Activated naive CD4-positive, alpha-beta T cell treated with anti-CD3 and anti-CD28 coated beads, Interleukin-2, amount 50 U/mL, for 72 hours (primary cell): ENCODE results near the gene NISCH. TPM values are rescaled to one million over a fixed set of nuclear protein-coding genes. Genes with fewer than 3 reads are reported as not detected.

ENCODE experiments used
- ATAC-seq, 2 donors: fragments of 150-1000 bp; cut with Tn5 transposase; 2 replicates each; pipeline ENCODE4 v1.10.0; 2021; ENCODE audit warnings: mild to moderate bottlenecking in 2 of 2, moderate library complexity in 2 of 2
- DNase-seq, 2 donors: peaks; one replicate each; pipeline ENCODE4 v3.0.0; 2021 to 2022; ENCODE audit warnings: low spot score in 2 of 2
- H3K27ac Mint-ChIP-seq, 2 donors: one replicate each; pipeline ENCODE4 v1.8.0; 2022; ENCODE audit warnings: mild to moderate bottlenecking in 2 of 2, mixed read lengths in 2 of 2
- H3K36me3 Mint-ChIP-seq, 2 donors: one replicate each; pipeline ENCODE4 v1.8.0; 2022; ENCODE audit warnings: mixed read lengths in 2 of 2
- H3K9me3 Mint-ChIP-seq, 2 donors: one replicate each; pipeline ENCODE4 v1.8.0; 2022; ENCODE audit warnings: mixed read lengths in 2 of 2
- total RNA-seq, 2 donors: library from RNA; stranded (reverse); gene quantifications; one replicate each; pipeline ENCODE4 v1.2.3, GENCODE V29; 2022

NISCH gene
- total RNA-seq, 2 donors from 2014 or later = 79.7 to 105 TPM

DNA sequence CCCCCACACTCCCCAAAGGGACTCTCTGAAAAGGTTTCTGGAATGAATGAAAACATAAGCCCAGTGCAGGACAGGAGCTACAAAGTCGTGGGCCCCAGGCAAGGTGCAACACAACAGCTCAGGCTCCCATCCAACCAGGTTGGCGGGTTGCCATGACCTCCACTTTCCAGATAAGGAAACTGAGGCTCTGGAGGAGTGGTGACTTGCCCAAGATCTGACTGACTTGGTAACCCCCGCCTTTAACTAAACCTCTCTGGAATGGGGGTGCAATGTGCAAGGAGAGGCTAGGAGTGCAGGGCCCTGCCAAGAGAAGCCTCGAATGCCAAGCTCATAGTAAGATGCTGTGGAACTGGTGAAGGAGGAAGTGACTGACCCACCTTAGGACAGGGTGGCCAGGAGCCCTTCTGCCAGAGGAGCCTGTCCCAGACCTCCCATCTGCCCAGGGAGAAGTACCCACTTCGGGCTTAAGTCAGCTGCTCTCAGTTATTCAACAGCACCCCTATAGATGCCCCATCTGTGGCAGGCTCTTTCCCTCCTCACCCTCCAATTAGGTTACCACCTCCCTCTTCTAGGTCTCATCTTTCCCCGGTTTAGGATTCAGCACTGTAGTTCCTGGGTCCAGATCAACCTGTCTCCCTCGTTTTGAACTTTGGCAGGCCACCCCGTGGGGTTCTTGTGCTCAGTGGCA lies 1.0 kb upstream of the NISCH start:
- DNase-seq (no peak), ATAC-seq (peak in 1 of 2 donors; percentile 3)
- H3K36me3 Mint-ChIP-seq = peaks cover 18 to 31% of the 10 kb centered on the region in 2 donors
- peak overlapping the region; percentile 98 to 99 for H3K27ac Mint-ChIP-seq
- no peaks in the 10 kb centered on the region for H3K9me3 Mint-ChIP-seq

DNA sequence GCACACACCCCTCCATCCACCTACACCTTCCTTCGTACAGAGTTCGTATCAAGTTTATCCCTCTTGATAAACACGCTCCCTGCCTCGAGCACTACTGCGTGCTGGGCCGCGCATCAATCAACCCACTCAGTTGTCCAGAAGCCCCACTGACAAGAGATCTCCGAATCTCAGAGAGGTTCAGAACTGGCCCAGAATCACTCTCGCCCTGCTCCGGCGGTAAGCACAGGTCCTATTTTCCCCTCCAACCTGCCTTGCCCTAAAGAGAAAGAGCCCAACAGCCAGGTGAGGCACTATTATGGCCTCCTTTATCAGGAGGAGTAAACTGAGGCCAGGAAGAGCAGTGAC lies 494 bp upstream of the NISCH start:
- Mint-ChIP-seq H3K36me3 (peaks cover 18 to 31% of the 10 kb centered on the region in 2 donors), H3K27ac (peak overlapping the region; percentile 98 to 99), H3K9me3 (no peaks in the 10 kb centered on the region)
- DNase-seq (no peak), ATAC-seq (peak; percentile 1 to 19)

DNA sequence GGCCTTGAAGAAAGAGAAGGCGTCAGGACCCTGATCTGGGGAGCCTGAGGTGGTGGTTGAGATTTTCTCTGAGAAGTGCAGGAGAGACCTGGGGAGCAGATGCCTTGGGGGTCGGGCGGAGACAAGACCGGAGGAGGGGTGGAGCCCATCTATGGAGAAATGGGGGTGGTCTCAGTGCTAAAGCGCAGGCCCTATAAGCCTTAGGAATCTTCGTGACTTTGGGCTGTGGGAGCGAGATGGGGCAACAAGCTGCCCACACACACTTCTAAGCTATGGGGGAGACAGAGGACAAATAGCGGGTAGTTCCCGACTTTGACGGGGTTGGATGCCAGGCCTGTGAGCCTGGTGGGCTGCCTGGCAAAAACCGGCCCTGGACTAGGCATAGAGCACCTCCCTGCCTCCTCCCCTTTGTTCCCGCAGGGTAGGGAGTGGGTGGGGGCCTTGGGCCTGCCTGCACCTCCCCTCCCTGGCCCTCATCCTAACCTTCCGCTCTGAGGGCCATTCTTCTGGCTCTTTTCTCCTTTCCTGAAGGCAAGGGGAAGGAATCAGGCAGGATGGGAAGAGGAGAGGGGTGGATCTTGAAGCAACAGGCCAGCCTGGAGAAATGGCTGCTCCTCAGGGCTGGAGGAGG lies 880 bp downstream of the NISCH start:
- H3K27ac Mint-ChIP-seq = peak overlapping the region; percentile 96 to 99
- DNase-seq (no peak), ATAC-seq (no peak)
- H3K9me3 Mint-ChIP-seq = no peaks in the 10 kb centered on the region
- H3K36me3 Mint-ChIP-seq = peaks cover 18 to 31% of the 10 kb centered on the region in 2 donors

DNA sequence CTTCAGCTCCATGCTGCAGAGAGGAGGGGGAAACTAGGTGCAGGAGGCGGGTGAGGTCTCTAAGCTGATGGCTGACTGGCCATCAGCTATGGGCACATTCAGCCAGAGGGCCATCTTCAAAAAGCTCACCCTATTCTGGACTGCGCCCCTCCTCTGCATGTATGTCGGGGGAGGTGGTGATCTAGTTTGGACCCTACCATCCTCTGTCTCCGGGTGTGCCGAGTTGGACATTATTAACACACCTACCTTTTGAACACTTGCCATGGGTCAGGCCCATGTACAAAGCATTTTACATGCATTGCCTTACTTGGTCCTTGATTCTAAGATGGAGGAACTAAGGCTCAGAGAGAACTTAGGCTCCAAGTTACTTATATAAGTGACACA lies 1.4 kb downstream of the NISCH start:
- ATAC-seq = no peak
- no peaks in the 10 kb centered on the region for H3K9me3 Mint-ChIP-seq
- peak overlapping the region; percentile 96 to 99 for H3K27ac Mint-ChIP-seq
- peaks cover 18 to 31% of the 10 kb centered on the region in 2 donors for H3K36me3 Mint-ChIP-seq
- DNase-seq = no peak

DNA sequence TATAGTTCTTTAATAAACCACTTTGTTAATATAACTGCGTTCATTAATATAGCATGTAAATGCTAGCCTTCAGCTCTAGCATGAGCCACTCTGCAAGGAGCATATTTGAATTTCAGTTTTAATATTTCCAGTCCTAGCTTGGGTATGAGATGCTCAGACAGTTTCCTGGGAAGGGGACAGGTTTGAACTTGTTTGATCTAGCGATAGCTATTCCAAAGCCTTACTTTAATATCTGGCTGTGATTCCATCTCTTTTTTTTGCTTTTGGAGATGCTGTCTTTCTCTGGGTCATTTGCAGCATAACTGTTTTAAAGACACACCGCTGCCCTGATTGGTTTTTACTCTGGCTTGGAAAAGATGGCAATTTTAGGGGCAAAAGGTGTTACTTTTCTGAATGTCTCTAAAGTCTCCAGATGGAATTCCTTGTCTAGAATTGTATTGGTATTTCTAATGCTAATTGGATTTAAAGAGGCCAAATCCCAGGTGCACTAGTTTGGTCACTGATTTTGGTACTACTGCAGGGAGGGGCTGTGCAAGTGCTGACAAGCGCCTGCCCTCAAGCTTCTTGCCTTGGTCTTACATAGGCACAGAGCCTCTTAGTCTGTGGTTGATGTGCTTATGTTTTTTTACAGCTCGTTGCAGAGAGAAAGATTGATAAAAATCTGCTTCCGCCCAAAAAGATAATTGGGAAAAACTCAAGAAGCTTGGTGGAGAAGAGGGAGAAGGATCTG lies 2.8 kb downstream of the NISCH start:
- ATAC-seq = no peak
- no peaks in the 10 kb centered on the region for H3K9me3 Mint-ChIP-seq
- DNase-seq = no peak
- H3K27ac Mint-ChIP-seq = peak overlapping the region in 1 of 2 donors; percentile 72
- H3K36me3 Mint-ChIP-seq = peaks cover 18 to 34% of the 10 kb centered on the region in 2 donors

DNA sequence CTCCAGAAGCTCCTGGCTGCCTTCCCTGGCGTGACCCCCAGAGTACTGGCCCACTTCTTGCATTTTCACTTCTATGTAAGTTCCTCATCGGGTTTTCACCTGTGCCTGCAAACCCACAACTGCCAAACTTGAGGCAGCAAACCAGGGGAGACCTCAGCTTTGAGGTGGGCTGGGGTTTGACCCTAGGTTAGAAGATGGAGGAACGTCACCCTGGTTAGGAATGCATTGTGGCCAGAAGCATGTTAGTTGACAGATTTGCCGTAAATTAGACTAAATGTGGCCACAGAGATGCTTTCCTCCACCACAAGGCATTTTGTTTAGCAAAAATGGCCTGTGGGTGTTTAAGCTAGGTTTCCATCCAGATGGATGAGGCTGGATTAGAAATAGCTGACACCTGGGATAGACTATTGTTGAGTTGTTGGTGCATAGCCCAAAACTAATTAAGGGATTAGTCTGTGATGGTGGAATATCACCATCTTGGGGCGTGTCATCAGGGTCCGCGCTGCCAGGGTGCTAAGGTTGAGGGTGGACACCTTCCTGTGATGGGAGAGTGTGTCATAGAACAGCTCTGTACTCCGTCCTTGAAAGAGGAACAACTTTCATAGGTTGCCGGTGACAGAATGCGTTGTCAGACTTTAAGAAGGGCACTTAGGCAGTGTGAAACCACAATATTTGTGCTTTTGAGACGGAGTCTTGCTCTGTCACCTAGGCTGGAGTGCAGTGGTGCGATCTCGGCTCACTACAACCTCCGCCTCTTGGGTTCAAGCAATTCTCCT lies 3.6 kb downstream of the NISCH start:
- ATAC-seq (no peak), DNase-seq (no peak)
- no peaks in the 10 kb centered on the region for H3K9me3 Mint-ChIP-seq
- H3K27ac Mint-ChIP-seq = no peak overlapping the region
- peaks cover 18 to 36% of the 10 kb centered on the region in 2 donors for H3K36me3 Mint-ChIP-seq

DNA sequence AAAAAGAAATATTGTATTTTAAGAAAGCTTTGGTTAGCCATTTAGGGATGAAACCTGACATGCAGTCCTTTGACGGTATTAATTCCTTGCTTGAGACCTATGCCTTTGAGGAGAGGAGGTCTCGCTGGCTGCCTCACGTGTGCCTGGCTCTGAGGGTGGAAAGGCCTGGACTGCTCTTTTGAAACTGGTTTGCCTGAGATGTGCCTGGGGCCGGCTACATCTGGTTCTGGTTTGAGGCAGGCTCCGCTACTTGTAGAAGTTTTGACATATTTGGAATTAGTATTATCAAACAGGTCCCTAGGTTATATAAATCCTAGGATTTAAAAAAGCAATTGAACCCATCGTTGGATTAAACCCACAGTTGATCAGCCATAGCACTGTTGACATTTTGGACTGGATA lies 6.5 kb downstream of the NISCH start:
- Mint-ChIP-seq H3K27ac (no peak overlapping the region), H3K36me3 (peaks cover 5 to 19% of the 10 kb centered on the region in 2 donors), H3K9me3 (no peaks in the 10 kb centered on the region)
- DNase-seq (no peak), ATAC-seq (no peak)

DNA sequence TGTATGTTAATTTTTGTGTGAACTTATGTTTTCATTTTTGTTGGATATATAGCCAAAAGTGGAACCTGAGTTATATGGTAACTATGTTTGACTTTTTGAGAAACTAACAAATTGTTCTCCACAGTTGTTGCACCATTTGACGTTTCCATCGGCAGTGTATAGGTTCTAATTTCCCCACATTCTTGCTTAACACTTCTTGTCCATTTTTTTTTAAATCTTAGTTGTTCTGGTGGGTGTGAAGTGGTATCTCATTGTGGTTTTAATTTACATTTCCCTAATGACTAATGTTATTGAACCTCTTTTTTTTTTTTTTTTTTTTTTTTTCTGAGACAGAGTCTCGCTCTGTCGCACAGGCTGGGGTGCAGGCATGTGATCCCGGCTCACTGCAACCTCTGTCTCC lies 8.0 kb downstream of the NISCH start:
- Mint-ChIP-seq H3K27ac (no peak overlapping the region), H3K9me3 (no peaks in the 10 kb centered on the region), H3K36me3 (peaks cover 0 to 8% of the 10 kb centered on the region in 2 donors)
- DNase-seq (no peak), ATAC-seq (no peak)

DNA sequence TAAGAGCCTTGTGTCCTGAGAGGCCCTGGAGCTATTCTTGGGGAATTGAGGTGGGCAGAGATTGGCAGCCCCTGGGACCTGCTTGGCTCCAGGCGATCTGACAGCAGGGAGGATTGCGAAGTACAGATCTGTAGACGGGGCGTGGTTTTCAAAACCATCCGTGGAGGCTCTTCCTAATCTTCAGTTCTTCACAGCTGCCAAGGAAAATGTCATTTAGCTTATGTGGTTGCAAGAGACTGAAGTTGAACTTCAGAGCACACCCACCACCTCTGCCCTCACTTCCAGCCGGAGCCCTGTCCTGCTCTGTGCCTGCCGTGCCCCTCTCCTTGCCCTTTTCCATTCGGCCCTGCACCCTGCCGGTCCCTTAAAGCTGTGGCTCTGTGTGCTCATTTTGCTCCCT lies 12.9 kb downstream of the NISCH start:
- Mint-ChIP-seq H3K27ac (peak overlapping the region; percentile 30 to 65), H3K36me3 (peaks cover 0 to under 1% of the 10 kb centered on the region in 2 donors), H3K9me3 (no peaks in the 10 kb centered on the region)

DNA sequence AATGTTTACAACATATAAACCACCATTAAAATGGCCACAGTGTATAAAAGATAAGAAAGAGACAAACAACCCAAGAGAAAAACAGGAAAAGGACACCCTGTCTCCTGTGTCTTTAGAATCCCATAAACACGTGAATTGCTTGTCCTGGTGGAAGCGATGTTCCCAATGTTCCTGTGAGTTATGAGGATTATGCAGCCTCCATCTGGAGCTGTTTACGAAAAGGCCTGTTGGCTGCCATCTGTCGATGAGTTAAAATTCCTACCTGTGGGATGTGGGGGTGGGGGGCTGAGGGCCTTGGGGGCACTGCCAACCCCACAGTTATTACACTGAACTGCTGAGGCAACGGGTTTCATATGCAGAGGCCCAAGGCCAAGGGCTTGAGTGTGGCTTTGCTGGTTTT lies 13.6 kb downstream of the NISCH start:
- DNase-seq (no peak), ATAC-seq (no peak)
- peak overlapping the region; percentile 30 to 65 for H3K27ac Mint-ChIP-seq
- no peaks in the 10 kb centered on the region for H3K36me3 Mint-ChIP-seq
- H3K9me3 Mint-ChIP-seq = no peaks in the 10 kb centered on the region

More for the DNA sequence above, 12.9 kb downstream of the NISCH start:
- no peak for DNase-seq
- no peak for ATAC-seq

DNA sequence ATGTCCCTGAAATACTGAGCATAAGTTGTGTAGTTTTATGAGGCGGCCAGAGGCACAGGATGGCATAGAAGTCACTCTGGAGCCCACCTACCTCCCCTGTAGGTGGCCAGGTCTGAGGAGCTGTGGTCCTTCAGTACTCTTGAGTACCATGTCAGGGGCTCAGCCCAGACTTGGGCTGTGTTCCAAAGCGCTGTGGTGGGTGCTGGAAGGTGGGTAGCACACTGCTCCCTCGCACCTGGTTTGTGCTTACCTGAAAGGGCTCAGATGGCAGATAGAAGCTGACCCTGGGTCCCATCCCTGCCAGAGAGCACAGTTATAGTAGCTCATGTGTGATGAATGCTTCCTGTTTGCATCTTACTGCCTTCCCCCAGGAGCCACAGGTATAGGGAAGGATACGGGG lies 15.5 kb downstream of the NISCH start:
- Mint-ChIP-seq H3K27ac (peak overlapping the region in 1 of 2 donors; percentile 62), H3K9me3 (no peaks in the 10 kb centered on the region), H3K36me3 (no peaks in the 10 kb centered on the region)
- ATAC-seq (no peak), DNase-seq (no peak)

DNA sequence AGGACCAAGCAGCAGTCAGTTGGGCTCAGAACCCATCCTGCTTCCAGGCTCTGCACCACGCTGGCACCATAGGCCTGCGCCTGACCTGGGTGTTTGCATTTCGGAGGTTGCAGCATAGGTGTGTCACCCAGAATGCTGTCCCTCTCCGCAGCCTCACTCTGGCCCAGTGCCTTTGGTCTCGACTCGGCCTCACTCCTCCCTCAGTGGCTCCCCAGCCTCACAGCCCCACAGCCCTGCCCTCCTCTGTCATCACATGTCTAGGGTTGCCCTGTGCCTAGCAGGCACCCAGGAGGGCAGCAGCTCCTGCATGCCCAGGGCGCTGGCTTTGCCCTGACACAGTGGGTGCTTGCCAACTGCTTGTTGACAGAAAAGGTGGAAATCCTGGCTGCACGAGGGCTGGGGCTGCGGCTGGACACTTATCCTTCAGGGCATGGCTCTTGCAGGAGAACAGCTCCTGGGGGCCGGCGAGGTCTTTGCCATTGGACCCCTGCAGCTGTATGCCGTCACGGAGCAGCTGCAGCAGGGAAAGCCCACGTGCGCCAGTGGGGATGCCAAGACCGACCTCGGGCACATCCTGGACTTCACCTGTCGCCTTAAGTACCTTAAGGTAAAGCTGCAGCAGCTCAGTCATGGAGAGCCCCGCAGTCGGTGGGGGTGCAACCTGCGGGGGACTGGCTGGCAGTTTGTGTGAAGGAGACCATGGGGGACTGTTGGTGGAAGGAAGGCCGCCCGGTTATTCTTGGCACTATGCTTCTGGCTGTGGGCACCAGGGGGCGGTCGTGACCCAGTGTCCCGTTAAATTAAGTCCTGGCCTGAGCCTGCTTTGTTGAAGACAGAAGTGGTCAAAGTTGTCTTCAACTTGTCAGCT lies 16.2 kb downstream of the NISCH start:
- H3K9me3 Mint-ChIP-seq = no peaks in the 10 kb centered on the region
- no peaks in the 10 kb centered on the region for H3K36me3 Mint-ChIP-seq
- peak overlapping the region; percentile 12 to 50 for H3K27ac Mint-ChIP-seq
- ATAC-seq (peak; percentile 34 to 59), DNase-seq (peak in 1 of 2 donors; percentile 42)

DNA sequence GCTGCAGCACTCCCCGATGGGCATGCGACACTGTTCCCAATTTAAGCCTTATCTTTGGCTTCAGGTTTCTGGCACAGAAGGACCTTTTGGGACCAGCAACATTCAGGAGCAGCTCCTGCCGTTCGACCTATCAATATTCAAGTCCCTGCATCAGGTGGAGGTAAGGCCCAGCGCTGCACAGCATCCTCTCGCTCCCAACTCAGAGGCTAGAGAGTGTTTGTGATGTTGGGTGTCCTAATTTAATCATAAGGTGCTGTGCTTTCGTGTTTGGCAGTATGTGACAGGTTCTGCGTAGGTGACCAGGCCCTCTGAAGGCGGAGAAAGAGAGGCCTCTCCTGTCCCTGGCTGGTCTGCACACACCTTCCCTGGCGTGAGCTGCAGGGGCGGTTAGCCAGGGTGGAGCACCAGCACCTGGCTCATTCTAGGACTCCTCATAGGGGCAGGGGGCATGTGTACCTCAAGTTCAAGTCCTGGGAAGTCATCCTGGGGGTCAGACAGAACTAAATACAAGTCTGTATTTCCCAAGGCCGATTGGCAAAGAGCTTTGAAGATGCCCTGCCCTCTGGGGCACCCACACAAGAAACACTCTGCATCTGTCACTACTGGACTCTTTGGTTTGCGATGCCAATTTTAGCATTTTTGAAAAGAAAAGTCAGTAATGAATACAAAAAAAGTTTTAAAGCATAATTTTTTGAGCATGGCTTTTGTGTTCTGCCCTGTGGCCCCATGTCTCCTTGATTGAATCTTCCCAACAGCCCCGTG lies 17.0 kb downstream of the NISCH start:
- Mint-ChIP-seq H3K9me3 (no peaks in the 10 kb centered on the region), H3K36me3 (no peaks in the 10 kb centered on the region)
- ATAC-seq = no peak

DNA sequence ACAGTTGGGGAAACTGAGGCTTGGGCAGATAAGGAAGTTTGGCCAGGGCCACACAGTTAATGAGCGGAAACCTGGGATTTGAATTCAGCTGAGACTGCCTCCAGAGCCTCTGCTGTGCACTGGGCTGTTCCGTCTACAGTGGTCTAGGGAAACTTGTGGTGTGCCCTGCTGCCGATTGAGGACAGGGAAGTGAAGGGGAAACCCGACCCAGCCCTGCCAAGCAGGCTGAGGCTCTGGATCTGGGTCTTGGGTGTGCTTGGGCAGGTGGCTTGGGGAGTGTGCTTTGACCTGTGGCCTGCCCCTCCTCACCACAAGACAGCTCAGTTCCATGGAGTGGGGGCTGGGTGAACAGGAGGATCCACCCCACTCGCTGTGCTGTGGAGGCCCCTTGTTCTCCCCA lies 17.6 kb downstream of the NISCH start:
- no peak for DNase-seq
- Mint-ChIP-seq H3K27ac (no peak overlapping the region), H3K36me3 (no peaks in the 10 kb centered on the region), H3K9me3 (no peaks in the 10 kb centered on the region)
- ATAC-seq = no peak

More for the DNA sequence above, 17.0 kb downstream of the NISCH start:
- peak overlapping the region; percentile 12 to 50 for H3K27ac Mint-ChIP-seq
- no peak for DNase-seq

DNA sequence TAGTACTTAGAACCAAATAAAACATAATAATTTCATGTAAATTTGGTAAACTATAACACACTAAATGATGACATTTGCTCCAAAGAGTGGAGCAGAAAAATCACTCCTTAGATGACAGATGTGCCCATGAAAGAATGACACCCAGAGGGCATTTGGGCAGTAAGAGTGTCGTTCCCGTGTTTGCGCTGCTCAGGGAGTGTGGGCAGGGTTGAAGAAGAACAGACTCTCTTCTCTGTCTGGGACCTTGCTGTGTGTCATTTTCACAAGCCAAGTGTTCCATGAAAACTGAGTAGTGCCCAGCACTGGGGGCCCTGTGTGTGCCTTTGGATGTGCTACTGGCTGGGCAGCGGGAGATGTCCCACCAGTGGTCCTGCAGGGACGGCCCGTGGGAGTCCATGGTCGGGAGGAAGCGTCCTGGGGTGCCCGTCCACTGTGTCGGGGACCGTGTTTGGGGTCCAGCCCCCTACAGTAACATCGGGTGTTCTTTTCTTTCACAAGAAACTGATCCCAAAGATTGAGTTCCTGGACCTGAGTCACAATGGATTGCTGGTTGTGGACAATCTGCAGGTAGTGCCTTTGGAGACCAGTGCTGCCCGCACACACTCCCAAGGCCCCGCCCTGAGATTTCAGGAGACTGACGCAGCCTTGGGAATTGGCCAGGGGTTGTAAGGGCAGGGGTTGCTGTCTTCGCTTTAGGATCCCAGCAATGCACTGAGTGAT lies 21.8 kb downstream of the NISCH start:
- DNase-seq = no peak
- no peaks in the 10 kb centered on the region for H3K9me3 Mint-ChIP-seq
- no peak for ATAC-seq
- no peak overlapping the region for H3K27ac Mint-ChIP-seq
- H3K36me3 Mint-ChIP-seq = peaks cover 0 to 6% of the 10 kb centered on the region in 2 donors
